Measurements from ENCODE around the gene MMP25.
"Not testable (repeated sequence)": the region's sequence is repeated elsewhere in the genome, so short reads cannot be mapped to it uniquely, and the experiment has no call there.

Gene MMP25

GRCh38 chr16:3029491-3030221, 16.7 kb upstream of the MMP25 start:
- no peak for DNase-seq (ENCODE audit: low read depth)

GRCh38 chr16:3030222-3031212, 15.8 kb upstream of the MMP25 start:
- DNase-seq (ENCODE audit: low read depth) = no peak

GRCh38 chr16:3032624-3033023, 13.7 kb upstream of the MMP25 start:
- DNase-seq (ENCODE audit: low read depth) = no peak

GRCh38 chr16:3035289-3035971, 10.9 kb upstream of the MMP25 start:
- DNase-seq (ENCODE audit: low read depth) = no peak

GRCh38 chr16:3035972-3036725, 10.2 kb upstream of the MMP25 start:
- DNase-seq (ENCODE audit: low read depth) = no peak

- DNase-seq (ENCODE audit: low read depth) = no peak
Measured at GRCh38 chr16:3036726-3037315, 9.5 kb upstream of the MMP25 start, which contains the start of gene BICDL2. BICDL2 (minus strand) TSS chr16:3036944; CDS start chr16:3035496, 1,448 bp downstream.

- DNase-seq (ENCODE audit: low read depth) = no peak
Measured at GRCh38 chr16:3038256-3038655, 8.1 kb upstream of the MMP25 start.

- no peak for DNase-seq (ENCODE audit: low read depth)
Measured at GRCh38 chr16:3038896-3039295, 7.5 kb upstream of the MMP25 start.

GRCh38 chr16:3042376-3042775, 4.0 kb upstream of the MMP25 start:
- DNase-seq (ENCODE audit: low read depth) = no peak

GRCh38 chr16:3044708-3045107, 1.7 kb upstream of the MMP25 start:
- no peak for DNase-seq (ENCODE audit: low read depth)

- DNase-seq (ENCODE audit: low read depth) = no peak
Measured at GRCh38 chr16:3046641-3047386, 453 bp downstream of the MMP25 start.

GRCh38 chr16:3047387-3047720, 993 bp downstream of the MMP25 start:
- DNase-seq (ENCODE audit: low read depth) = no peak

- DNase-seq (ENCODE audit: low read depth) = no peak
Measured at GRCh38 chr16:3049921-3050481, 3.6 kb downstream of the MMP25 start.

GRCh38 chr16:3050487-3050886, 4.1 kb downstream of the MMP25 start:
- no peak for DNase-seq (ENCODE audit: low read depth)

- no peak for DNase-seq (ENCODE audit: low read depth)
Measured at GRCh38 chr16:3051009-3051408, 4.6 kb downstream of the MMP25 start.

GRCh38 chr16:3051494-3051893, 5.1 kb downstream of the MMP25 start:
- DNase-seq (ENCODE audit: low read depth) = no peak

- DNase-seq (ENCODE audit: low read depth) = not testable (repeated sequence)
Measured at GRCh38 chr16:3052571-3053329, 6.4 kb downstream of the MMP25 start.

GRCh38 chr16:3053330-3053710, 7.0 kb downstream of the MMP25 start:
- DNase-seq (ENCODE audit: low read depth) = not testable (repeated sequence)

- no peak for DNase-seq (ENCODE audit: low read depth)
Measured at GRCh38 chr16:3054965-3055733, 8.8 kb downstream of the MMP25 start.
